Urothelium cell line (cell line): ENCODE measurements around the gene TRIM63.
A peak's percentile ranks its signal among the peaks of the same experiment; 100 is the strongest.

Experiments
- DNase-seq: peaks from one replicate; pipeline ENCODE4 v3.0.0; 2011; ENCODE audit warnings: low spot score, mixed read lengths
- FAIRE-seq: peaks from 2 replicates; lab custom pipeline; 2011; peaks lifted over from hg19 to GRCh38; lab: Jason Lieb, UNC

The TRIM63 gene

GRCh38 chr1:26058052-26058595 lies 9.3 kb downstream of the TRIM63 start:
- DNase-seq (no peak), FAIRE-seq (no peak)

- no peak for FAIRE-seq
- DNase-seq: no peak
These were observed 10.2 kb downstream of the TRIM63 start for GRCh38 chr1:26057189-26057588.

GRCh38 chr1:26055041-26055440 lies 12.4 kb downstream of the TRIM63 start:
- no peak for FAIRE-seq

GRCh38 chr1:26053718-26054560 lies 13.5 kb downstream of the TRIM63 start:
- no peak for FAIRE-seq
- DNase-seq: no peak

More at GRCh38 chr1:26055041-26055440, 12.4 kb downstream of the TRIM63 start:
- DNase-seq: no peak

GRCh38 chr1:26050248-26050640 lies 17.2 kb downstream of the TRIM63 start:
- FAIRE-seq: no peak
- no peak for DNase-seq

- FAIRE-seq (no peak), DNase-seq (no peak)
These were observed 17.7 kb downstream of the TRIM63 start for GRCh38 chr1:26049531-26050247.

GRCh38 chr1:26047278-26047874 lies 20.1 kb downstream of the TRIM63 start:
- DNase-seq: no peak
- FAIRE-seq: no peak

- DNase-seq (no peak), FAIRE-seq (no peak)
These were observed 21.0 kb downstream of the TRIM63 start for GRCh38 chr1:26046246-26047095.

GRCh38 chr1:26045722-26046245 lies 21.6 kb downstream of the TRIM63 start, which contains the start of gene SLC30A2:
Gene SLC30A2, minus strand, starts transcription at chr1:26046118. Its CDS starts 222 bp downstream, at chr1:26045896.
- FAIRE-seq (no peak), DNase-seq (no peak)

GRCh38 chr1:26044971-26045721 lies 22.3 kb downstream of the TRIM63 start:
- no peak for DNase-seq
- FAIRE-seq: no peak

GRCh38 chr1:26044414-26044813 lies 23.0 kb downstream of the TRIM63 start:
- DNase-seq (no peak), FAIRE-seq (peak; percentile 27)

GRCh38 chr1:26043765-26044164 lies 23.7 kb downstream of the TRIM63 start:
- FAIRE-seq: no peak
- no peak for DNase-seq

- DNase-seq (no peak), FAIRE-seq (no peak)
These were observed 25.5 kb downstream of the TRIM63 start for GRCh38 chr1:26041978-26042377.

GRCh38 chr1:26041401-26041800 lies 26.0 kb downstream of the TRIM63 start:
- DNase-seq (no peak), FAIRE-seq (no peak)

- FAIRE-seq (no peak), DNase-seq (no peak)
These were observed 28.5 kb downstream of the TRIM63 start for GRCh38 chr1:26038904-26039303.

GRCh38 chr1:26038477-26038876 lies 29.0 kb downstream of the TRIM63 start:
- FAIRE-seq: no peak
- DNase-seq: no peak

GRCh38 chr1:26037904-26038303 lies 29.5 kb downstream of the TRIM63 start:
- DNase-seq: no peak
- FAIRE-seq: no peak

- FAIRE-seq (no peak), DNase-seq (no peak)
These were observed 30.6 kb downstream of the TRIM63 start for GRCh38 chr1:26036756-26037281.
